GM18868 (cell line): Measurements from ENCODE around the gene ITLN1.
A peak's percentile ranks its signal among the peaks of the same experiment; 100 is the strongest.

ENCODE experiments used
- ATAC-seq: cut with Tn5 transposase; IDR thresholded peaks from one replicate; pipeline ENCODE4 v1.9.1; 2021; ENCODE audit warnings: mild to moderate bottlenecking, moderate library complexity; ENCODE audit not compliant: unreplicated experiment

The ITLN1 gene

DNA sequence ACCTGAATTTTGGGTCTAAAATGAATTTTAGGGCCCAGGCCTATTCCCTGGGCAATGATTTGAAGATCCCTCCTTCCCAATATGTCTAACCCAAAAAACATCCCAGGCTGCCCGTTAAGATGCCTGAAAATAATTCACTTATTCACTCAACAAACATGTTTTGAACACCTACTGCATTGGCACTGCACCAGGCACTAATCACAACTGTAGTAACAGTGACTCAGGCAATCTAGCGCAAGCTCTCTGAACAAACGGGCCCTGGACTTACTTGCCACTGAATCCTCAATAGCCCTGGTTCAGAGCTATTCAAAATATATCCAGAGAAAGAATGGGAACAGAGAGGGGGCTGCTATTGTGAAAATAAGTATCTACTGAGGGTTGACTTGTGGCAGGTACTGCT is 26.5 kb downstream of the ITLN1 start:
- ATAC-seq: no peak

DNA sequence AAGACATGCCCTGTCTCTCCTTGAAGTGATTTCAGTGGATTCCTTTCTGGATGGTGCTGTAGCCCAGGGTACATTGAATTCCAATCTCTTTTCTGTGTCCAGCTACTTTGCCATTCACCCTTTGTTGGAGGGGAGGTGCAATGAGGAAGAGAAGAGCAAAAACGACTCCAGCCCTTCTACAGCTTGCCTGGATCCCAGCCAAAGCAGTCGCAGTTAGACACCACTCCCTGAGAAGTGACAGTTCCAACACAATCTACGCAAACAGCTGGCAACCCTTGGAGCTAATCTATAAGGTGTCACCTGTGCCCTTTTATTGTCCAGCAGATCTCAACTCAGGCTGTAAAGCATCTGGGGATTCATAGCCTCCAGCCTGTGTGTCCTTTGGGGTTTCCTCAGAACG is 26.9 kb downstream of the ITLN1 start:
- ATAC-seq: no peak

DNA sequence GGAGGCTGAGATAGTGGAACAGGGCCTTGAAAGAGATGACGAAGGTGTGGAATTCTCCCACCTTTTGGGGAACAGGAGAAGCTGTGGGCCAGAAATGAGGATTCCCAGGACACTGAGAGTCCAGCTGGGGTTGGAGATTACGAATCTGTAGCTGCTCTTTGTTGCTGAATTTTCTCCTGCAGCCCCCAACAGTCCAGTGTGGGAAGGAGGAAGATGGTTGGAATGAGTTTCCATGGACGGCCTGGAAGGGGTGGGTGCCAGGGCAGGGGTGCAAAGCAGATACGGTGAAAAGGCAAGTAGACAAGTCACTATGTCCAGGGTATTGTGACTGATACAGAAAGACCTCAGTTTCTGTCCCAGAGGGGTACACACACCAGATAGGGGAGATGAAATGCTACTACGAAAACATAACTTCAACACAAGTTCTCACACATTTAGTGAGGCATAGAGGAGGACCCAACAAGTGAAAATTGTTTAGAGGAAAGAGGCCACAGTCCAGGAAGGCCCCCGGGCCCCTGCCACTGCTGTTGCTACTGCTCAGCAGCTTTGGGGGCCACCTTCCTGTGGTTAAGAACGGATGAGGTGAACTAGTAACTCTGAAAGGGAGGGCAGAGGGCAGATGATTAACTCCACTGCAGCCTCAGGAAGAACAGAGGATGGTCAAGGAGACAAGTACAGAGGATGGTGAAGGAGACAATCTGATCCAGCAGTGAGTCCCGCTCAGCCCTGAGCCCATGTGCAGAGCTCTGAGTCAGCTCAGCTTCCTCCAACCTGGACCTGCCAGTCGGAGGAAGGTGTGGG is 29.6 kb downstream of the ITLN1 start:
- no peak for ATAC-seq

DNA sequence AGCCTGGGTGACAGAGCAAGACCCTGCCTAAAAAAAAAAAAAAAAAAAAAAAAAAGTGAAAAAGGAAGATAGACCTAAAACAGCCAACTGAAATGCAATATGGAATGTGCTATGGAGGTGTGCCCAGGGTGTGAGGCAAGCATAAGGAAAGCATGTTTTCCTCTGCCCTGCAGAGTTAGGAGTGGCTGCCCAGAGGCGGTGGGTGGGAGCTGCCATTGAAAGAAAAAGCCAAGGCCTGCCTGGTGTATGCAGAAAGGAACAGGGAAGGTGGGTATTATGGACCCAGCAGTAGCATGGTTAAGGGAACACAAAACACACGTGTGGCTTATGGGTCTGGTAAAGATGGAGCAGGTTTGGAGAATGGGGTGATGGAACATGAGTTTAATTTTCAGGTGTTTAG is 31.2 kb downstream of the ITLN1 start:
- ATAC-seq: no peak

DNA sequence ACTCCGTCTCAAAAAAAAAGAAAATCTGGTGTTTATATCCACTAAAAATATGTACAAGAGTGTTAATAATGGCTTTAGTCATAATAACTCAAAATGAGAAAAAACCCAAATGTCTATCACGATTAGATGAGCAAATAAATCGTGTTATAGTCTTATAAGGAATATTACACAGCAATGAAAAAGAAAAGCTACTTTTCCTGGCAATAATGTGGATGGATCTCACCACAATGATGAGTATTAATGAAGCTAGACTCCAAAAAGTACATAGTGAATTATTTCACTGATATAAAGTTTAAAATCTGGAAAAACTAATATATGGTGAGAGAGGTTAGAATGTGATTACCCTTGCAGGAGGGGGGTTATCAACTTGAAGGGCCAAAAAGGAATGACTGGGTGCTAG is 32.0 kb downstream of the ITLN1 start:
- no peak for ATAC-seq

DNA sequence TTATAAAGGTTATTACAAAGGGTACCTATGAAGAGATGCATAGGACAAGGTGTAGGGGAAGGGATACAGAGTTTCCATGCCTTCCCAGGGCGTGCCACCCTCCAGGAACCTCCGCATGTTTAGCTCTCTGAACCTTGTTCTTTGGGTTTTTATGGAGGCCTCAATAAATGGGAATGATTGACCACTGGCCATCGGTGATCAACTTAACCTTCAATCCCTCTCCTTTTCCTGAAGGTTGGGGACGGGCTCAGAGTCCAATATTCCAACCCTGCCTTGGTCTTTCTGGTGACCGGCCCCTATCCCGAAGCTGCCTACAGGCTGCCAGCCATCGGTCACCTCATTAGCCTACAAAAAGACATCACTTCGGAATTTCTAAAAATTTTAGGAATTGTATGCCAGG is 34.0 kb downstream of the ITLN1 start:
- no peak for ATAC-seq

DNA sequence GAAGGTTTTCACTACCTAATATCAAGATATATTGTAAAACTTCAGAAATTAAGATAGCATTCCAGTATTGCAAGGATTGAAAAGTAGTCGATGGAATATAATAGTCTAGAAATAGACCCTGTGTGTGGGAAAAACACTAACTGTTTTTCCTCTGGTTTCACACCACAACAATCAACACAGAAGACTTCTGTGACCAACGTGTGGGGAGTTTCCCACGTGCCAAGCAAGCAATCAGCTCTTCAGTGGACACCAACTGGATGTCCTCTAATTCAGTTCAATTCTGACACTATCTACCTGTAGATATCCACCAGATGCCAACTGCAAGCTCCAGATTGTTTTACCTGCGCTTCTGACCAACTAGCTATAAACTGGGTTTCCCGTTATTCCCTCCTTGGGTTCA is 34.4 kb downstream of the ITLN1 start:
- ATAC-seq: no peak

DNA sequence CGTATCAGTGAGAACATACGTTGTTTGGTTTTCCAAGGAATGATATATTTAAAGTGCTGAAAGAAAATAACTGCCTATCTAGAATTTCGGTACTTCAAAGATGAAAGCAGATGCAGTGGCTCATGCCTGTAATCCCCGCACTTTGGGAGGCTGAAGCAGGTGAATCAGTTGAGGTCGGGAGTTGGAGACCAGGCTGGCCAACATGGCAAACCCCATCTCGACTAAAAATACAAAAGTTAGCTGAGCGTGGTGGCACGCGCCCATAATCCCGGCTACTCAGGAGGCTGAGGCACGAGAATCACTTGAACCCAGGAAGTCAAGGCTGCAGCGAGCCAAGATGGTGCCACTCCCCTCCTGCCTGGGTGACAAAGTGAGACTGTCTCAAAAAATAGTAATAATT is 38.7 kb downstream of the ITLN1 start:
- ATAC-seq: no peak

DNA sequence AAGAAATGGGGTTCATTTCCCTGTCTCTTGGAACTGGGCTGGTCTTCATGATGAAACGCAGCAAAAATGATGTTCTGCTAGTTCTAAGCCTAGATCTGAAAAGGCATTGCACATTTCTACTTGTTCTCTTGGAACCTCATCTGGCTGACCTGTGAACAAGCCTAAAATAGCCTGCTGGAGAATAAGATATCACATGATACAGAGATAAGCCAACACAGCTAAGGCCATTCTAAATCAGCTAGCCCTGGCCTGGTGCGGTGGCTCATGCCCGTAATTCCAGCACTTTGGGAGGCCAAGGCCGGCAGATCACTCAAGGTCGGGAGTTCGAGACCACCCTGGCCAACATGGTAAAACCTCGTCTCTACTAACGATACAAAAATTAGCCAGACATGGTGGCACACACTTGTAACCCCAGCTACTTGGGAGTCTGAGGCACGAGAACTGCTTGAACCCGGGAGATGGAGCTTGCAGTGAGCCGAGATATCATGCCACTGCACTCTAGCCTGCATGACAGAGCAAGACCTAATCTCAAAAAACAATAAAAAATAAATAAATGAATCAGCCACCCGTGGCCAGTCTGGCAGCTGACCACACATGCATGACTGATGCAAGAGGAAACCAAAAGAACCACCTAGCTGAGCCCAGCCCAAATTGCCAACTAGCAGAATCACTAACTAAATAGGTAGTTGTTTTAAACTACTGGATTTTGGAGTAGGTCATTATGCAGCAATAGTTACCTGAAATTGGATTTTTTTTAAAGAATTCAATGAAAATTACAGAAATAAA is 40.3 kb downstream of the ITLN1 start:
- ATAC-seq: no peak

DNA sequence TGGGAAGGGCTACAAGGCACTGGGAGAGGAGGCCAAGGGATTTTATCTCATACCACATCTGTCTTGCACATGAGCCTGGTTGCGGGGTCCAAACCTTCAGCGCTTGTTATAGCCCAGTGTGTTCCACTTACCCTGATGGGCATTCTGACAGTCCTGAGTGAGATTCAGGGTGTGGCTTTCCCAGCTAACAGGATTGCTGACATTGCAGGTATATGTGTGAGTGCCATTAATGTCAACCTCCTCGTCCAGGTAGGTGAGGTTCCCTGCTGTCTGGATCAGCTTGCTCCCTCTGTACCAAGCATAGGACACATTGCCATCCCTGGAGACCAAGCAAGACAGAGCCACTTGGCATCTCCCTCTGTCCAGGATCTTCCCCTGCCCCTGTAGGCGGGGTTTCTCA is 43.9 kb downstream of the ITLN1 start:
- no peak for ATAC-seq

DNA sequence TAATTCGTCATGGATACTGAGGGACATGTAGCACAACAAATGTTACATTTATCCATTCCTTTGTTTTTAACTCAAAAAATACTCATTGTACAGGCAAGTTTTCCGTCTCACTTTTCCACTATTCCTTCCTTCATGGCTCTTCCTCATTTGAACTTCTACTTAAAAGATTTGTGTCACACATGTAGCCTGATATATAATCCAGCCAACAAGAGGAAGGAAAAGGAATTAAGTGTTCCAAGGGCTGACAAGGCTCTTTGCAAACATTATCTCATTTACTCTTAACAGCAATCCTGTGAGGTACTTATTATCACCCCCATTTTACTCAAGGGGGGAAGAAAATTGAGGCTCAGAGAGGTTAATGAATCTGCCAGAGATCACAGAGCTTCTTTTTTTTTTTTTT is 45.2 kb downstream of the ITLN1 start:
- ATAC-seq: no peak

DNA sequence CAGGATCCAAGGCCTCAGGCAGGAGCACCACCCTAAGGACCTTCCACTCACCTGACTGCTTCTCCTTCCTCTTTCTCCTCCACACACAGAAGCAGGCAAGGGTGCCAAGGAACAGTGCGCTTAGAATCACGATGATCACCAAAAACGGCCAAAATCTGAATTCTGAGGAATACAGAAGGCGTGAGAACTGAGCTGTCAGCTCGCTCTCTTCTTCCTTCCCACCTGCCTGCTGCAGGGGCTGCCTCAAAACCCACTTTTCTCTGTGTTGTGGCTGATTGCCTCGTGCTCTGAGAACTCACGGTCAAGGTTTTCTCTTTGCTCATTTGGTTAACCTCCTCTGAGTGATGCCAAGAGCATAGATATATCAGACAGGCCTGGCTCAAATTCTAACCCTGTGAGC is 46.1 kb downstream of the ITLN1 start:
- no peak for ATAC-seq

DNA sequence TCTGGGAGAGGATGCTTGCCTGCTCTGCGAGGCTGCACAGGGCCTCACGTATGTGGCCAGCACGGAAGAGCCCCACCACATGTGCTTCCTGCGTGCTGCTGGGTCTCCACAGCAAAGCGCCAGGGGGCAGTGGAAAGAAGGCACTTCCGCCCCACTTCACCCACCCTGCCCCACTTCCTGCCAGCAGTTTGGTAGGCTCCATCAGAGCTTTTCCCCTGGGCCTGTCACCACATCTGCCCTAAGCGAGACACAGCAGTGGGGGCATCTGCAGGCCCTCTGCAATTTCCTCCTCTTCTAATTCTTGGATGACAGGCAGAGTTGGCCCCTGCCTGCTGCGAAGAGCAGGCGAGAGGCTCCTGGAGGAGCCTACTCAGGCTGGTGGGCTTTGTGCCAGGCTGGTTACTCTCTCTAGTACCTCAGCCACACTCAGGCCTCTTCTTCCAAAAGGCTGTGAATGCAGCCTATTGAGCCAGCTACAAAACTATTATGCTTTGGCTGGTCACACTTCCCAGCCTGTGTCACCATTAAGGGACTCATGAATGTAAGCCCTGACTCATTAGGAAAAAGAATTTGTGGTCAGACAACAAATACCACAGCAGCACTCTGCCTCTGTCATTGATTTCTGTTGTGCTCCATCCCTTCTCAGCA is 47.3 kb downstream of the ITLN1 start:
- ATAC-seq: peak; percentile 81

DNA sequence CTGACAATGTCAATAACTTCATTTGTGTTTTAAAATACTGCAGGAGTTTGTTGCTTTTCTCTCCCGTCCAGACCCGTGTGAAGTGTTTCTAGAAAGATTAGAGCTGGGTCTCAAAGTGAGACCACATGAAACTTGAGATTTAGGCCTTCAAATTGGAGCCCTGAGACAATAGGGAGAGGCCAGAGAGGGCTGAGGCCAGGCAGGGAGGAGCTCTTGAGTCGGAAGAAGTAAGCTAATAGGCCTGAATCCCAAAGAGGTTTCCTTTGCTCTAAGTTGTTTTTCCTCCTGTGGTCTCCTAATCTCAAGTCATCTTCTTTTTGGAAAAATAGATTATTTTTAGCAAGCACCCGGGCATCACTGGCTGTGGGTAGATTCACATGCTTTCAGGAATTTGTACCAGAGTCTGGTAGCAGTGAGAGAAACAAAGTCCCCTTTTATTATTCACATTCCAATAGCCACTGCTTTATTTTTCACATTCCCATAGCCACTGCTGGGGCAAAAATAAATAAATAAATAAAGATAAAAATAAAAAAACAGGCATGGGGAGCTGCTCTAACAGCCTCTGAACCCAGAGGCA is 47.9 kb downstream of the ITLN1 start:
- no peak for ATAC-seq

DNA sequence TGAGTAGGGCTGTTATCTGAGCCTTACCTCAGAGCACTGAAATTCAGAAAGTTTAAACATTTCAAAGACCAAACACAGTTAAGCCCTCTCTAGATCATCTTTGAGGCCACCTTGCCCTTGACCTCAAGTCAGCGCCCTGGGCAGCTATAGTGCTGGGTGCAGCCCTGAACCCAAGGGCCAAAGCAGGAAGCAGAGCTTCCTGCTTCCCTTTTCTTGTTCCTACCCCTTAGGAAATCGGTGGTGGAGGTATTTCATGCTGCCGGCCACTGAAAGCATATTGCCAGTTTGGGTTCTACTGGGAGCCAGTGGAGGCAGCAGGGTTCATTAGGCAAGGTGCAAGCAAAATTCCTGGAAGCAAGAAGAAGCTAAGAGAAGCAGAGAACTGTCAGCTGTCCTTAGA is 48.4 kb downstream of the ITLN1 start:
- ATAC-seq: no peak

DNA sequence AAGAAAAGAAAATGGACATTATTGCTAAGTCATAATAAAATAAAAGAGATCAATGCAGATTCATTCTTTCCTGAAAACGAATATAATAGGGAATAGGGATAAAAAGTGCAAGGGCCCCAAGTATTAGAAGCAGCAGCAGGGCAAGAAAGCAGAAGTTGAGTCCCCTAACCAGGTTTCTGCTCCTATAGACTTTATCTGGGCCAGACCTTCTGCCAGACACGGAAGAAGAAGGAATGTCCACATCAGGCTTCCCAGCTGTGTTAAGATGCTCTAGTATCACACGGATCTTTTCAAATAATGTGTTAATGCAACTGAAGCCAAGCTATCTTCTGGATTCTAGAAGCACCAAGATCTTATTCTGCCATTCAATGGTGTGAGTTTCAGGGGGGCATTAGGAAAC is 49.2 kb downstream of the ITLN1 start:
- ATAC-seq: no peak

DNA sequence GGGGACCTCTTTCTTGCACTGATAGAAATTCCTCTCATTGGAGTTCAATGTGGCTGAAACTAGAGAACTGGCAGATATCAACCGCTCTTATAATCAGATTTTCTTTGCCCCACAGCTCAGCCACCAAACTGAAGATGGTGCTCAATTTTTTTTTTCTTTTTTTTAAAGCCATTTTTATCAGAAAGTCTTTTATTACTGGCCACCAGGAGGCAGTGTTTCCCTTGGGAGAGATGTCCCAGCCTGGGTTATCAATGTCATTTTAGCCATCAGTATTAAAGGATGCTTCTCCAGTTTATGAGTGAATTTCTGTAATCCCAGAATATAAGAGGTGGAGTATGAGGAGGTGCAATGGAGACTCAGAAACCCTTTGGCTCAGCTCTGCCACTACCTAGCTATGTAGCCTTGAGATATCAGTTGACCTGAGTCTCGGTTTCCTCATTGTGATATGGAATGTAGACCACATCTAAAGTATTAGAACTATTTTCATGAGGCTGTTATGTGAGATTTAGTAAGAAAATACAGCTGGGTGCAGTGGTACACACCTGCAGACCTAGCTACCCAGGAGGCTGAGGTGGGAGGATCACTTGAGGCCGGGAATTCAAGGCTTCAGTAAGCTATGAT is 49.9 kb downstream of the ITLN1 start:
- no peak for ATAC-seq

DNA sequence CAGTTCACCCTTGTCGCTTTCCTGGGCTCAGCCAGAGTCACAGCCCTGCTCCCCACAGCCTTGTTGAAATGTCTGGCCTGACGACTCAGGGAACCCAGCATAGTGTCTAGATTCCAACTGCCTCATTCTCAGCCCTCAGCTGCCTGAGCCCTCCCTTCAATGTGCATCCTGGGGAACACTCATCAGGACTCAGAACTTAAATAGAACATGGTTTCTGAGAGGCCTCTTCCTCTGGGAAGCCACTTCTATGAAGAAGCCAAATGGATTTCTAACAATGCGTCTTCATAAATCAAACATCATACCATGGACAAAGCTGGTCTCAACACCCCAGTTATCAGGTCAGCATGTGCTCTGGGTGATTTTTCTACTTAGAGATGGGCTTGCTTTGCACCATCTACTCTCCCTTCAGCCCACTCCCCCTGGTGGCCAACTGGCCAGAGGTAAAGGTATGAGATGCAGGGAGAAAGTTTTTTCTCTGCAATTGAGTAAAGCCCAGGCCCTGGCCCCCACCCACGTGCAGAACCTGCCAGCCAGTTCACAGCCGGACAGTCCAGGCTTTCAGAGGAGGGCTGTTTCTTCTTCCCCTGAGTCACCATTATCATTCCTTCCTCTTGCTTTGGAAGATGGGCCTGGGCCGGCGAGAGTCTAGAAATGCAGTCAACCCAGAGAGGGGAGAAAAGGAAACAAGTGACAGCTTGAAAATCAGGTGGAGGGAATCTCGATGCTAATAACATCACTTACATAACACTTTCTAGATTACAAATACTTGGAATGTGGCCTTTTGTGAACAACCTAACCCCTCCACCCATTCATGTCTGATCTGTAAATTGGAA is 54.4 kb downstream of the ITLN1 start:
- ATAC-seq: peak; percentile 78

DNA sequence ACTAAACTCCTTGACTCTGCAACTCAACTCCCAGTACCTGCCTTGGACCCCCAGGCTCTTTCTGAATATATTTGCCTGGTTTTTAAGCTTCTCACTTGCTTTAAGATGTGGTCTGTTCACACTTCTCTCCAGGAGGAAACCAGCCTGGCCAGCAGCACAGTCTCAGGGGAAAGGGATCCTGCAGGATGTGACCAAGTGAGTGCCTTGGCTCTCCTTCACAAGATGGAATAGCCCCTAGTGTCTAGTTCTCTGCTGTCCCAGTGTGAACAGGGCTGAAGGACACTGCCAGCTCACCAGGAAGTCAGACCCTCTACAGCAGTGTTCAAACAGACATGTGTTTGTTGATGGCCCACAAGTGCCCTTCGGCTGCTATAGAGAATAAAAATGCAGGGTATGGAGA is 55.2 kb downstream of the ITLN1 start:
- ATAC-seq: no peak

DNA sequence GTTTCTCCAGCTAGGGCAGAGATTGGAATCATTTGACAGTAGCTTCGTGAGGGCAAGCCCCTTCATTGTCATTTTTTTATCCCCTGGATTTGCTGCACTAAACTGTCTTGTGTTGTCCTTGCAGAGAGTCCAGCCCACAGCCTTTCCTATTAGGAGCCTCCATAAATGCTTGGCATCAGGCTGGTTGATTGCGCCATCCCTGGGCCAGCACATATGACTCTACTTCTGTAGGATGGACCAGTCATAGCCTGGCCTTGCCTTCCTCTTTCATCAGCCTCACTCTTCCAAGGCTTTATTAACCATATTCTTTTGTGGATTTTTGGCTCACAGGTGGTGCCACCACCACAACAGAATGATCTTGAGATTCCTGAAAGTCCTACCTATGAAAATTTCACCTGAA is 57.6 kb downstream of the ITLN1 start:
- no peak for ATAC-seq
